ENCODE results near the gene ATF6.
"Not testable (repeated sequence)": the region's sequence is repeated elsewhere in the genome, so short reads cannot be mapped to it uniquely, and the experiment has no call there.

Gene ATF6

DNA sequence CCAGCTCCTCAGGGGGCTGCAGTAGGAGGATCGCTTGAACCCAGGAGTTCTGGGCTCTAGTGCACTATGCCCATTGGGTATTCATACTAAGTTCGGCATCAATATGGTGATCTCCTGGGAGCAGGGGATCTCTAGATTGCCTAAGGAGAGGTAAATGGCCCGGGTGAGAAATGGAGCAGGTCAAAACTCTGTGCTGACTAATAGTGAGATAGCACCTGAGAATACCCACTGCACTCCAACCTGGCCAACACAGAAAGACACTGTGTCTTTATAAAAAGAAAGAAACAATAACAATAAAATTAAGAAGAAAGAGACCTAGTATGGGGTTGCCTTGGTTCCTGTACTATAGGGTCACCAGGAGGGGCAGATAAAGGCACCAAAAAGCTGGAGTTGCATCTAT is 30.3 kb upstream of the ATF6 start:
- DNase-seq (ENCODE audit: low spot score), result no peak

DNA sequence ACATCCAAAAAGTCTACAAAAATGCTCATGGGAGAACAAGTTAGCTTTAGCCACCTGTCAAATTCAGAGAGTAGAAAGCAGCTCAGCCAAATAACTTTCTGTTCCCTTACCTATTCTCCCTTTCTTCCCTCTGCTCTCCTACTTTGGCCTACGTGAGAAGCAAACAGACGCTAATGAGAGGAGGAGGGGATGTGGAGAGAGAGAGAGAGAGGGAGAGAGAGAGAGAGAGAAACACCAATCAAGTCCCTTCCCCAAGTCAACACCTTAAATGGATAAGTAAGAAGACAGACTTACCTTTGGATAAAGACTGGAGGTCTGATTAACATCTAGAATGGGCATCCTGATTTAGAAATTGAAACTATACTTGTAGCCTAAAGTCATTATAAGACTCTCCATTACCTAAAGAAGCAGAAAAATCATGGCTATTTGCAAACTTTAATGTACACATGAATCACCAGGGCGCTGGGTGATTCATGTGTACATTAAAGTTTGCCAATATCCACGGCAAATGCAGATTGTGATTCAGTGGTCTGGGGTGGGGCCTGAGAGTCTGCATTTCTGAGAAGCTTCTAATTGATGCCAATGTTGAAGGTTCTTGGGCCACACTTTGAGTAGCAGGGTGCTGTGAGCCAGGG is 29.7 kb upstream of the ATF6 start:
- DNase-seq (ENCODE audit: low spot score), result no peak

DNA sequence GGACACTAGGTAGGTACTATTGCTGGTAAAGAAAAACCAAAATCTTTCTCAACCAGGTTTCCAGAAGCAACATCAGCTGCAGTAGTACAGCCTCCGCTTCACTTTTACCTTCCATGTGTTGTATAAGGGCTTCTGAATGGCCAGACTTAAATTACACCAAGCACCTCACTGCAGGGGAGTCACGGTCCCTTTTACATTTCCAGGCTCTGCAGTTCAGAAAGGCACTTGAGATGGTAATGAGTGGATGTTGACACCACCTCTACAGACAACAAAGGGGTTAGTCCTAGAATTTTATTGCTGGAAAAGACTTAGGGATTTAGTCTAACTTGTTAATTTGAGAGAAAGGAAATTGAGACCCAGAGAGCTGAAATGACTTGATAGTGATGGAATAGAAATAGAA is 28.5 kb upstream of the ATF6 start:
- DNase-seq (ENCODE audit: low spot score), result no peak

GRCh38 chr1:161738627-161739287 is 27.4 kb upstream of the ATF6 start:
- peak; percentile 21 for DNase-seq (ENCODE audit: low spot score)

- peak; percentile 35 for DNase-seq (ENCODE audit: low spot score)
Measured at GRCh38 chr1:161739865-161740566, 26.1 kb upstream of the ATF6 start.

GRCh38 chr1:161740921-161741320 is 25.2 kb upstream of the ATF6 start:
- no peak for DNase-seq (ENCODE audit: low spot score)

DNA sequence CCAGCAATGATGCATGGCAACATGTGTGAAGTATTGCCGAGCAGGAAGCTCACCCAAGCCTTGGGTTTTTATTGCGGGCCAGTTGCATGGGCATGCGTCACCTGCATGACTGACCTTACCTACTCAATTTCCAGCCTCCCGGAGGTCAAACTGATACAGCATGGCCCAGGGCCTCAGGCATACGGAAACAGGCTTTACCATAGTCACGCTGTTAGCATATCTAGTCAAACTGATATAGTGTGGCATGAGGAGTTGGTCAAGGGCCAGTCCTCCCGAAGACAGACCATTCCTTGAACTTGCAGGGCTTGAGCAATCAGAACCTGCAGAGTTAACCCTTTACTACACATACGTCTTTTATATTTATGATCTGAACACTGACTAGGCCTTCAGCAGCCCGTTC is 22.9 kb upstream of the ATF6 start:
- no peak for DNase-seq (ENCODE audit: low spot score)

GRCh38 chr1:161747801-161748200 is 18.3 kb upstream of the ATF6 start:
- DNase-seq (ENCODE audit: low spot score), result no peak

- DNase-seq (ENCODE audit: low spot score), result peak; percentile 86
Measured at GRCh38 chr1:161749509-161750407, 16.4 kb upstream of the ATF6 start, which contains the start of gene DUSP12. Gene DUSP12, plus strand, starts transcription at chr1:161749786. Its CDS starts 16 bp downstream, at chr1:161749802.

- DNase-seq (ENCODE audit: low spot score), result peak; percentile 63
Measured at GRCh38 chr1:161763522-161764098, 2.5 kb upstream of the ATF6 start.

DNA sequence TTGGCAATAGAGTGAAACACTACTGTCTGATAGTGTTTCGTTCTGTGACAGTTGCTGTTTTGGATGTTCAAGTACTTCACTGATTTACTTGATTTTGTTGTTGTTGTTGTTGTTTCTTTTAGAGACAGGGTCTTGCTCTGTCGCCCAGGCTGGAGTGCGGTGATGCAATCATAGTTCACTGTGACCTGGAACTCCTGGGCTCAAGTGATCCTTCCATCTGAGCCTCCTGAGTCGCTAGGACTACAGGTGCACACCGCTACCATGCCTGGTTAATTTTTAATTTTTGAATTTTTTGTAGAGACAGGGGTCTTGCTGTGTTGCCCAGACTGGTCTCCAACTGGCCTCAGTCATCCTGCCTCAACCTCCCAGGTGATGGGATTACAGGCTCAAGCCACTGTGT is 2.3 kb downstream of the ATF6 start:
- no peak for DNase-seq (ENCODE audit: low spot score)

- DNase-seq (ENCODE audit: low spot score), result no peak
Measured at GRCh38 chr1:161768986-161769672, 3.0 kb downstream of the ATF6 start.

- DNase-seq (ENCODE audit: low spot score), result not testable (repeated sequence)
Measured at GRCh38 chr1:161769673-161770045, 3.5 kb downstream of the ATF6 start.

DNA sequence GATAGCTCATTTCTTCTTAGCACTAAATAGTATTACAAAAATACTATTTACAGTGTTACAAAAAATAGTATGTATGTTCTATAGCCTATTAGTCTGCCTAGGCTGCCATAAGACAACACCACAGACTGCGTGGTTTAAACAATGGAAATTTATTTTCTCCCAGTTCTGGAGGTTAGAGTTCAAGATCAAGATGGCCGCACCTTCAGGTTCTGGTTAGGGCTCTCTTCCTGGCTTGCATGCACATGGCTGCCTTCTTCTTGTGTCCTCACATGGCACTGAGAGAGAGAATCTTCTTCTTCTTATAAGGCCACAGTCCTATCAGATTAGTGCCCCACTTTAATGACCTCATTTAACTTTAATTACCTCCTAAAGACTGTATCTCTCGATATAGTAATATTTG is 4.1 kb downstream of the ATF6 start:
- no peak for DNase-seq (ENCODE audit: low spot score)

GRCh38 chr1:161771161-161771560 is 5.0 kb downstream of the ATF6 start:
- DNase-seq (ENCODE audit: low spot score), result no peak

- no peak for DNase-seq (ENCODE audit: low spot score)
Measured at GRCh38 chr1:161771973-161772372, 5.9 kb downstream of the ATF6 start.

- no peak for DNase-seq (ENCODE audit: low spot score)
Measured at GRCh38 chr1:161772397-161772796, 6.3 kb downstream of the ATF6 start.

DNA sequence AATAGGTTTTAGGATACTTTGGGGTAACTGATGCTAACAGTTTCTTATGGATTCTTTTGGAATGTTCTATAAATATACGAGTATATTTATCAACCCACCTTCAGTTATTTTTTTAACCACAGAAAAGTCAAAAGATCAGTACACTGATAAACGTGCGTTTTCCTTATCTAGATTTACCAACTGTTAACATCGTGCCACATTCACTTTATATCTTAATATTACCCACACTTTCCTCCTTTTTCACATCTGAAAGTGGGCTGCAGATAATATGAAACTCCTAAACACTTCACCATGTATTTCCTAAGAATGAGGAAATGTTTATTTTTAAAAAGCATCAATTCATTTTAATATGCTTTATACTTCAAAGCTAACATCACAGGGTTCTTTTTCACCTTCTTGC is 7.7 kb downstream of the ATF6 start:
- no peak for DNase-seq (ENCODE audit: low spot score)

DNA sequence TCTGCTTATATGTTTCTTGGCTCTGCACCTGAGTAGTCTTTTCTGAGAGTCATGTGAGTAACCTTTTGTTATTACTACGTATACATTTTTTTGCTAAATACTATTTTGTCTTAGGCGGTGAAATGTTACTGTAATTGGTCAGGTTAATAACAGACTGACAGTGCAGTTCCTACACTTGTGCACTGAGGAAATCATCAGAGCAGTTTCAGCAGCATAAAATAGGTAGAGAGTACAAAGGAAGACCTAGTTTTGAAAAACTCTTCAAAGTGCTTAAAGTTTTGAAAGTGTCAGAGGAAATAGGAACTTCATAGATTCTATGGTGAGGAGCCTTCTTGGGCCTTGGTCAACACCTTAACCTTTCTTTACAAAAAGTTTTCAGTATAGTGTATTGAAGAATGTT is 11.1 kb downstream of the ATF6 start:
- DNase-seq (ENCODE audit: low spot score), result no peak

DNA sequence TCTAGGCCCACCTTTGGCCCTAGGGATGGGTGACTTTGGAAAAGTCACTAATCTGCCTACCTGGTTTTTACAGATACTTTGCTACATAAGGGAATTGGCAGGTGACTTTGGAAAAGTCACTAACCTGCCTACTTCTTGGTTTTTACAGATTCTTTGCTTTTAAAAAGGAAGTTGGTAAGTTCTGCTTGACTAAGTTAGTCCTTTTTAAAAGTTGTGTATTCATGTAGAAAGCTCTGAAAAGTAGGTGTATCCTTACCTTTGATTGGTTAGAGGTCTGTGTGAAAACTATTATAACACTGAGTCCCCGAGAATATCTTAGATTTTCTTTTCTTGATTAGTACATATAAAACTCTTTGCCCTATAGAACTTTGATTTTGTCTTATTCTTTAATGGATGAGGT is 12.4 kb downstream of the ATF6 start:
- no peak for DNase-seq (ENCODE audit: low spot score)

DNA sequence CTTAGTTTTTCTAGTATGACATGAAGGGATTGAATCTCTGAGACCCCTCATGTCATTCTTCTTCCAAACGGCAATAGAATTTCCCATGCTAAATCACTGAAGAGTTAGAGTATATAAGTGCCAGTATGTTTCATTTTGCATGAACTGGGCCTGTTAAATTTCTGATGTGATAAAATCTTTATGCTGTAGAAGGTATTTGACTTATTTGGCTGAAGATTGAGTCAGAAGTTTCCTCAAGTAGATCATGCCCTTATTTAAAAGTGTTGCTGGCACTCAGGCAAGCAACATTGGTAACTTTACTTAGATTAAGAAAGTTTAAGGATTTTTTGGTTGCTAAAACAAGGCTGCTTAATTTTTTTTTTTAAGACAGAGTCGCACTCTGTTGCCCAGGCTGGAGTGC is 13.3 kb downstream of the ATF6 start:
- no peak for DNase-seq (ENCODE audit: low spot score)
